ENCODE results near the gene WDR27. TPM values are rescaled to one million over a fixed set of nuclear protein-coding genes. Genes with fewer than 3 reads are reported as not detected.

Gene WDR27
- total RNA-seq, 1 experiment from 2014 or later: 77.9 TPM

DNA sequence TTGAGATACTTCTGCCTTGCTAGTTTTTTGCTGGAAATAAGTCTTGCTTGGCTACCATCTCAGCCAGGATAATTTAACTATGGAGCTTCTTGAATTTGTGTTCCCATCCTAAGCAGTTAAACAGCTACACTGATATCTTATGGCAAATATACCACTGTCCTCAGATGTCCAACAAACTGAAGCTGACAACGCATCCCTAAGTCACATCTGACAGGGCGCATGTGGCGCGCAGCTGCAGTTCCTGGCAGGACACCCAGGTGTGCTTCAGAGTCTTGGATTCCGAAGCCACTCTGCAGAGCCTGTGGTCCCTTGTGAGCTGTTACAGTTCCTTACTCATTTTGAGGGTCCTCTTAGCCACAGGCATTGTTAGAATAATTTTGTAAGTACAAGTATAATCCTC lies 127.9 kb downstream of the WDR27 start:
- Mint-ChIP-seq H3K27me3 (ENCODE audit: unreplicated experiment) (no peaks in the 10 kb centered on the region), H3K4me1 (ENCODE audit: low read depth, unreplicated experiment) (peaks cover 11% of the 10 kb centered on the region), H3K36me3 (ENCODE audit: insufficient read depth, unreplicated experiment) (no peaks in the 10 kb centered on the region), H3K9me3 (ENCODE audit: low read depth, unreplicated experiment) (no peaks in the 10 kb centered on the region), H3K27ac (ENCODE audit: unreplicated experiment) (no peak overlapping the region), H3K4me3 (ENCODE audit: low read depth, unreplicated experiment) (no peak overlapping the region)
- intact Hi-C loops (cut with micrococcal nuclease; ENCODE audit: unreplicated experiment): no loop called here
- CTCF ChIA-PET: no interaction called here
- TF ChIP-seq, protein P1, sequence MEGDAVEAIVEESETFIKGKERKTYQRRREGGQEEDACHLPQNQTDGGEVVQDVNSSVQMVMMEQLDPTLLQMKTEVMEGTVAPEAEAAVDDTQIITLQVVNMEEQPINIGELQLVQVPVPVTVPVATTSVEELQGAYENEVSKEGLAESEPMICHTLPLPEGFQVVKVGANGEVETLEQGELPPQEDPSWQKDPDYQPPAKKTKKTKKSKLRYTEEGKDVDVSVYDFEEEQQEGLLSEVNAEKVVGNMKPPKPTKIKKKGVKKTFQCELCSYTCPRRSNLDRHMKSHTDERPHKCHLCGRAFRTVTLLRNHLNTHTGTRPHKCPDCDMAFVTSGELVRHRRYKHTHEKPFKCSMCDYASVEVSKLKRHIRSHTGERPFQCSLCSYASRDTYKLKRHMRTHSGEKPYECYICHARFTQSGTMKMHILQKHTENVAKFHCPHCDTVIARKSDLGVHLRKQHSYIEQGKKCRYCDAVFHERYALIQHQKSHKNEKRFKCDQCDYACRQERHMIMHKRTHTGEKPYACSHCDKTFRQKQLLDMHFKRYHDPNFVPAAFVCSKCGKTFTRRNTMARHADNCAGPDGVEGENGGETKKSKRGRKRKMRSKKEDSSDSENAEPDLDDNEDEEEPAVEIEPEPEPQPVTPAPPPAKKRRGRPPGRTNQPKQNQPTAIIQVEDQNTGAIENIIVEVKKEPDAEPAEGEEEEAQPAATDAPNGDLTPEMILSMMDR (IDR thresholded peaks at IDR 0.05; ENCODE audit: unreplicated experiment): no peak
- no TSS peak for BruUV-seq (replicated peaks)
- DNase-seq: no peak

DNA sequence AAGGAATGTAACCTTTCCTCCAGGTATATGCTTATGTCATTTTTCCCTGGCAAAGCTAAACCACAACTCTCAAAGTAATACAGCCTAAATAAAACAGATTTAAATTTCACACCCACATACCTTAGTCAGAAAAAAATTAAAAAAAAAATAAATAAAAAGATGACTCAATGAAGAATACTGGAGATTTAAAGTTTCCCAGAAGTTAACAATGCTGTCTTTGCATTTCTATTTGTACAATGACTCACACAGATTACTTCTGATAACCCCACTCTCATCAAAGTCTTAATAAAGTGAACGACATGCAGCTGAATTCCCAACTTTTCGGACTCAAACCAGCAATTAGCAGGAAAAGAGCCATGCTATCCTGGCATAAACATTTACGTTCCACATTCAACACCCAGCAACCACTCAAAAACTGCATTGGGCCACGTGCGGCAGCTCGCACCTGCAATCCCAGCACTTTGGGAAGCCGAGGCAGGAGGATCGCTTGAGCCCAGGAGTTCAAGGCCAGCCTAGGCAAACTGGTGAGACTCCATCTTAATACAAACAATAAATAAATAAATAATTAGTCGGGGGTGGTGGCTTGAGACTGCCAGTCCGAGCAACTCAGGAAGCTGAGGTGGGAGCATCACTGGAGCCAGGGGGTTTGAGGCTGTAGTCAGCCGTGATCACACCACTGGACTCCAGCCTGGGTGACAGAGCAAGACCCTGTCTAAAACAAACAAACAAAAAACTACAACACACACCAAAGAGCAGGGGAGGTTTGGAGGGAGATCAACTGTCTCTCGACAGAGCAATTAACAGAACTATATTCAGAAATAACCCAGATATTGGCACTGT lies 130.5 kb downstream of the WDR27 start:
- intact Hi-C loops (cut with micrococcal nuclease; ENCODE audit: unreplicated experiment): no loop called here
- Mint-ChIP-seq H3K27ac (ENCODE audit: unreplicated experiment) (no peak overlapping the region), H3K27me3 (ENCODE audit: unreplicated experiment) (no peaks in the 10 kb centered on the region), H3K9me3 (ENCODE audit: low read depth, unreplicated experiment) (no peaks in the 10 kb centered on the region), H3K4me3 (ENCODE audit: low read depth, unreplicated experiment) (no peak overlapping the region), H3K4me1 (ENCODE audit: low read depth, unreplicated experiment) (peaks cover 11% of the 10 kb centered on the region), H3K36me3 (ENCODE audit: insufficient read depth, unreplicated experiment) (no peaks in the 10 kb centered on the region)
- CTCF ChIA-PET: no interaction called here
- BruUV-seq (replicated peaks): no TSS peak
- TF ChIP-seq, protein P1 (IDR thresholded peaks at IDR 0.05; ENCODE audit: unreplicated experiment): no peak
- DNase-seq: no peak

DNA sequence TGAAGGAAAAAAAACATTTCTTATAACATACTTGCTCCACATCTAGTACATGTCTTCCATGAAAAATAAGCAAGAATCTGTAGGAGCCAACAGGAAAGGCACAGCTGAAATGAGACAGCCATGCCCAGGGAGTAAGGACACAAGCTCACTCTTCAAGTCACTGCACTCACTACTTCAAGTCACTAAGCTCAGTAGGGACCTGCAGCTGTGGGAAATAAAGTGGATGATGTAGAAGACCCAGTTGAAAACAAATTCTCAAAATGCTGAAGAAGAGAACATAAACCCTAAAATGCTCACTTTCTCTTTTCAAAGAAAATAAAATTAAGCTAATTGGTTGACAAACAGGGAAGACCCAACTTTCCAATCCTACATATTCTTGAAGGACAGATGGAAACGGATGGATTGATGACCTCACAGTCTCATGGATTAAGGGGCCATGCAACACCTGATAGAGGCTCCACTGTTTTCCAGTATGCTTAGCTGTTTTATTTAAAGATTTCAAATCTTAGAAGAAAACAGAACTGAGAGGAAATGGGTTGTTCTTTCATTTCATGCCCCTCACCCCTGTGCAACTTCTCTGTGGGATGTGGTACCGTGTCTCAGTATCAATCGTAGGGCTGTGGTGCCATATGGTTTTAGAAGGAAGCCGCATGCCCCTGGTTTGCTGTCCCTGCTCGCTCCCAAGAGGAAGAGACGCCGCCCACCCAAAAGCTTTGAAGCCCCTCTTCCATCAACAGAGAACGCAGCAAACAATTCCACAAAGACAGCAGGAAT lies 133.3 kb downstream of the WDR27 start:
- no peaks in the 10 kb centered on the region for H3K36me3 Mint-ChIP-seq (ENCODE audit: insufficient read depth, unreplicated experiment)
- TF ChIP-seq, protein P1 (IDR thresholded peaks at IDR 0.05; ENCODE audit: unreplicated experiment): no peak
- H3K4me1 Mint-ChIP-seq (ENCODE audit: low read depth, unreplicated experiment): peaks cover 11% of the 10 kb centered on the region
- H3K9me3 Mint-ChIP-seq (ENCODE audit: low read depth, unreplicated experiment): no peaks in the 10 kb centered on the region
- no peaks in the 10 kb centered on the region for H3K27me3 Mint-ChIP-seq (ENCODE audit: unreplicated experiment)
- intact Hi-C loops (cut with micrococcal nuclease; ENCODE audit: unreplicated experiment): no loop called here
- no peak for DNase-seq
- BruUV-seq (replicated peaks): no TSS peak
- no peak overlapping the region for H3K4me3 Mint-ChIP-seq (ENCODE audit: low read depth, unreplicated experiment)
- CTCF ChIA-PET: no interaction called here
- H3K27ac Mint-ChIP-seq (ENCODE audit: unreplicated experiment): no peak overlapping the region

DNA sequence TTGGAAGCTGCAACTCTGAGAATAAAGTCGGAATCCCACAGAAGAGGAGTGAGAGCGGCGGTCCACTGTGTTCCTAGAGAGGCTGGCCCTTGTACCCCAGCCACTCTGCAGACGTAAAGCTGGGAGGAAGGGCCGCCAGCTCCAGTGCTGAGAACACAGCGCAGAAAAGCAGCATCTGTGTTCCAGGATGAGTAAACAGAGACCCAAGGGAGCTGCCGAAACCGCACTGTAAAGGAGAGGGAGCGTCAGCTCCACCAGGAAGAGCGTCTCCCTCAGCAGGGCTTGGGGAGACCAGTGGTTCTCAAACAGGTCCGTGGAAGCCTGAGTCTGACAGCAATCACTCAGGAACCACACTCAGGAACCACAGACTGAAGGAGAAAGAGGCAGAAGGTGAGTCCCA lies 134.0 kb downstream of the WDR27 start:
- BruUV-seq (replicated peaks): no TSS peak
- intact Hi-C loops (cut with micrococcal nuclease; ENCODE audit: unreplicated experiment): no loop called here
- Mint-ChIP-seq H3K27me3 (ENCODE audit: unreplicated experiment) (no peaks in the 10 kb centered on the region), H3K4me1 (ENCODE audit: low read depth, unreplicated experiment) (peaks cover 11% of the 10 kb centered on the region), H3K27ac (ENCODE audit: unreplicated experiment) (no peak overlapping the region), H3K4me3 (ENCODE audit: low read depth, unreplicated experiment) (no peak overlapping the region), H3K9me3 (ENCODE audit: low read depth, unreplicated experiment) (no peaks in the 10 kb centered on the region), H3K36me3 (ENCODE audit: insufficient read depth, unreplicated experiment) (no peaks in the 10 kb centered on the region)
- TF ChIP-seq, protein P1 (IDR thresholded peaks at IDR 0.05; ENCODE audit: unreplicated experiment): no peak
- CTCF ChIA-PET: no interaction called here
- DNase-seq: no peak

Data from Calu3 (cell line).